ENCODE data around the gene SLC22A13. TPM values are rescaled to one million over a fixed set of nuclear protein-coding genes. Genes with fewer than 3 reads are reported as not detected.

The SLC22A13 gene
- total RNA-seq, 1 donor from 2014 or later, result 0.21 TPM

DNA sequence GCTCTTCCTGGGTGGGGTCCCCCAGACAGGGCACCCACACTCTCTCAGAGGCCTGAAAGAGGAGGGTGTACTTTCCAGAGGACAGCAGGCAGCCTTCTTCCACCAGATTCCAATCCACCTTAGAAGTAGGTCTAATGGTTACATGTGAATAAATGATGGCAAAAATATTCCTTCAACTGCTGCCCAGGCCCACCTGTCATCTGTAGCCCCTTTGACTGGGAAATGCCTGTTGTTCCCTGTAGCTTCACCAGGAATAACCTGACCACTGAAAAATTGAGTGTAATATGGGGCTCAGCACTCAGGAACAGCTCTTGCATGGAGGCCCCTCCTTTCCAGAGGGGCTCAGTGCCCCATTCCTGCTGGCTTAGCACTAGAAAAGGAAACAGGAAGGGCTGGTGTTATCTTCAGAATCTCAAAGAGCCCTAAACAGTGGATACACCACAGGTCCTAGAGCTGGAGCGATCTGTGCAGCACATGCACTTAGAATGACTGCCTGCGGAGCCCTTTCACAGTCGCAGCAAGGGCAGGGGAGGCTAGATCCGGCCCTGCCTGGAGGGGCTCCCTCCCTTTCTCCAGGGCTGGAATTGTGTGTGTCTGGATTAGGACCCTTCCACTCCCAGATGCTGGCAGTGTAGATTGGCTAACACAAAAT, 48.6 kb downstream of the SLC22A13 start:
- Mint-ChIP-seq H3K4me1 (ENCODE audit: unreplicated experiment) (peaks cover 26% of the 10 kb centered on the region), H3K4me3 (ENCODE audit: unreplicated experiment) (no peak overlapping the region), H3K27ac (ENCODE audit: unreplicated experiment) (no peak overlapping the region), H3K27me3 (ENCODE audit: unreplicated experiment) (peaks cover 6% of the 10 kb centered on the region), H3K9me3 (ENCODE audit: unreplicated experiment) (no peaks in the 10 kb centered on the region), H3K36me3 (ENCODE audit: low read depth, unreplicated experiment) (peaks cover 4% of the 10 kb centered on the region)
- TF ChIP-seq, protein P1, sequence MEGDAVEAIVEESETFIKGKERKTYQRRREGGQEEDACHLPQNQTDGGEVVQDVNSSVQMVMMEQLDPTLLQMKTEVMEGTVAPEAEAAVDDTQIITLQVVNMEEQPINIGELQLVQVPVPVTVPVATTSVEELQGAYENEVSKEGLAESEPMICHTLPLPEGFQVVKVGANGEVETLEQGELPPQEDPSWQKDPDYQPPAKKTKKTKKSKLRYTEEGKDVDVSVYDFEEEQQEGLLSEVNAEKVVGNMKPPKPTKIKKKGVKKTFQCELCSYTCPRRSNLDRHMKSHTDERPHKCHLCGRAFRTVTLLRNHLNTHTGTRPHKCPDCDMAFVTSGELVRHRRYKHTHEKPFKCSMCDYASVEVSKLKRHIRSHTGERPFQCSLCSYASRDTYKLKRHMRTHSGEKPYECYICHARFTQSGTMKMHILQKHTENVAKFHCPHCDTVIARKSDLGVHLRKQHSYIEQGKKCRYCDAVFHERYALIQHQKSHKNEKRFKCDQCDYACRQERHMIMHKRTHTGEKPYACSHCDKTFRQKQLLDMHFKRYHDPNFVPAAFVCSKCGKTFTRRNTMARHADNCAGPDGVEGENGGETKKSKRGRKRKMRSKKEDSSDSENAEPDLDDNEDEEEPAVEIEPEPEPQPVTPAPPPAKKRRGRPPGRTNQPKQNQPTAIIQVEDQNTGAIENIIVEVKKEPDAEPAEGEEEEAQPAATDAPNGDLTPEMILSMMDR (IDR thresholded peaks at IDR 0.05; ENCODE audit: unreplicated experiment), result no peak
- no peak for DNase-seq (ENCODE audit: low spot score)

DNA sequence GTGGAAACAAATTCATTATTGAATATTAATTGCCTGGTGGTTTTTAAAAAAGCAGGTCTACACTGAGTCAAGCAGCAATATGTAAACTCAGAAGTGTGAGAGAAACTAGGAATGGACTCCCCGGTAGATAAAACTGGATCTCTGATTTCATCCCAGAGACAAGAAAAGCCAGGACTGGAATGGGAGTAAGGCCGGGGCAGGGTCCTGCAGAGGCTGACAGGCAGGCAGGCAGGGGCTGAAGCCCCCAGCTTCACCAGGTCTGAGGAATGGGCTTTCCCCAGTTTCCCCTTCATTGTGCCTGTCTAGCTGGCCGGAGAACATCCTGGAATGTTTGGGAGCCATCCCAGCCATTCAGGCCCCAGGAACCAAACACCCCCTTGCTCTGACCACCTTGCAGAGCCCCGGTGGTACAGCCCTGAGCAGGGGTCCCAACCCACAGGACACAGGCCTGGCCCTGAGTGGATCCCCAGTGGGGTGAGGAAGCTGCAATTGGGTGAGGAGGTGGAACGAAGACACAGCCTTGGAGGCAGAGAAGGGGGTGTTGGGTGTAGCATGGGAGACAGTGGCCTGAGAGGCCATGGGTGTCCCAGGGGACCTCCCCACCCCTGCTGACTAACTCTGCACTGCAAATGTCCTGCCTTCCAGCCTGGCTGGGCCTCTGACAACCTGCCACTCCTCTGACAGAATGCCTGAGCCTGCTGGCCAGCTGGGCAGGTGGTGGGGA, 49.3 kb downstream of the SLC22A13 start:
- TF ChIP-seq, protein P1 (IDR thresholded peaks at IDR 0.05; ENCODE audit: unreplicated experiment), result no peak
- DNase-seq (ENCODE audit: low spot score), result no peak
- H3K27me3 Mint-ChIP-seq (ENCODE audit: unreplicated experiment), result peaks cover 4% of the 10 kb centered on the region
- peaks cover 4% of the 10 kb centered on the region for H3K36me3 Mint-ChIP-seq (ENCODE audit: low read depth, unreplicated experiment)
- H3K9me3 Mint-ChIP-seq (ENCODE audit: unreplicated experiment), result no peaks in the 10 kb centered on the region
- H3K4me1 Mint-ChIP-seq (ENCODE audit: unreplicated experiment), result peaks cover 26% of the 10 kb centered on the region
- no peak overlapping the region for H3K27ac Mint-ChIP-seq (ENCODE audit: unreplicated experiment)
- no peak overlapping the region for H3K4me3 Mint-ChIP-seq (ENCODE audit: unreplicated experiment)

DNA sequence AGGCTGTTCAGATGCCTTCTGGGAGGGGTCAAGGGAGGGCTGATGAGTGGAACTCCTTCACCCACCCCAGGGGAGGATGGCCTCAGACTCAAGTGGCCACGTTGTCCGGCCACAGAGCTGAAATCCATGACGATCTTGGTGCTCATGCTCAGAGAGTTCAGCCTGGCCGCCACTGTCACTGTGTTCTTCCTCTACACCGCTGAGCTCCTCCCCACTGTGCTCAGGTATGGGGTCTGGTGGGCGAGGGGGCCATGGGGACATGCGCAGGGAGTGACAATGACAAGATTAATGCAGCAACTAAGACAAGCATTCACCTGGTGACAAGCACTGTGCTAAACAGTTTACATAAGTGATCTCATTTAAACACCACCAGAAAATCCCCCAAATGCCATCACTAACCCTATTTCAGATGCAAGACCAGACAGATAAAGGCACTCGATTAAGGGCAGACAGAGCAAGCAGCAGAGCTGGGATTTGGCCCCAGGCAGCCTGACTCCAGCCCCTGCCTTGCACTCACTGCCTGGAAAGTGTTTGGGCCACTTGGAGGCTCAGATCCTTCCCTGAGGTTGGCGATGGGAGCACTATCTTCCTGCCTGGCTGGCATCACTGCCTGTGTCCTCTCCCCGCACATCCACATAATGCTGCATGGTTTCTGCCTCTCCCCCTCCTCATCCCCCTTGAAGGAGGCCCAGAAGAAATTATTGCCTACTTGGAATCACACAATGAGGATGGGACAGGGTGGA, 50.0 kb downstream of the SLC22A13 start:
- no peak overlapping the region for H3K4me3 Mint-ChIP-seq (ENCODE audit: unreplicated experiment)
- TF ChIP-seq, protein P1 (IDR thresholded peaks at IDR 0.05; ENCODE audit: unreplicated experiment), result no peak
- H3K27me3 Mint-ChIP-seq (ENCODE audit: unreplicated experiment), result peaks cover 5% of the 10 kb centered on the region
- no peak for DNase-seq (ENCODE audit: low spot score)
- peaks cover 26% of the 10 kb centered on the region for H3K4me1 Mint-ChIP-seq (ENCODE audit: unreplicated experiment)
- H3K27ac Mint-ChIP-seq (ENCODE audit: unreplicated experiment), result no peak overlapping the region
- peaks cover 4% of the 10 kb centered on the region for H3K36me3 Mint-ChIP-seq (ENCODE audit: low read depth, unreplicated experiment)
- H3K9me3 Mint-ChIP-seq (ENCODE audit: unreplicated experiment), result no peaks in the 10 kb centered on the region

DNA sequence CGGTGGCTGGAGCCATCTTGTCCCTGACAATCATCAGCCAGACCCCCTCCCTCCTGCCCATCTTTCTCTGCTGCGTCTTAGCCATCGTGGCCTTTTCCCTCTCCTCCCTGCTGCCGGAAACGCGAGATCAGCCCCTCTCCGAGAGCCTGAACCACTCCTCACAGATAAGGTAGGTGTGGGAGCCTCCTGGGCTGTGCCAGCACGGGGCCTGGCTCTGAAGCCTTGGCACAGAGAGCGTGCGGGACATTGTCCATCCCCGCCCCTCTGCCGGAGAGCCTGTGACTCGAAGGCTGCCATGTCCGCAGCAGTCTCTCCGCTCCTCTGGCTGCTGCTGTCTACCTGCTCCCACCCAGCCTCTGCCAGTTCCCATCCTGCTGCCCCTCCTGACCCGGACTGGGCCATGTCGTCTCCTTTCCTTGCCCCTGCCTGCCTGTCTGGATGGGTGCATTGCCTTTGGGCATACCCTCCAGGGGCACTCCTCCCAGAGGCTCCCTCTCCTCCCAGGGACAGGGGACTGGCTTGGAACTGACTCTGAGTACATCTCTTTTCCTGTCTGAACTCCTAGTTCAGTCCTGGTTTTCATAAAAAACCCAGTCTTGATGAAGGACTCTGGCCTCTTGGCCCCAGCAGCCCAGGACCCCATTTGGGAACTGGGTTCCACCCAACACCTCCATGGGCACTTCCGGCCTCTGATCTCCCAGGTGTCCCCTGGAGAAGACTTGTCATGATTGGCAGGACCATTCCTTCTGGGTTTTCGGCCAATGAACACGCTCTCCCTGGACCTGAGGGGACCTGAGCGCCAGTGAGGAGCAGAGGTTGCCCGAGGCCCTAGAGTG, 51.0 kb downstream of the SLC22A13 start:
- H3K4me3 Mint-ChIP-seq (ENCODE audit: unreplicated experiment), result no peak overlapping the region
- H3K27me3 Mint-ChIP-seq (ENCODE audit: unreplicated experiment), result peaks cover 5% of the 10 kb centered on the region
- H3K9me3 Mint-ChIP-seq (ENCODE audit: unreplicated experiment), result no peaks in the 10 kb centered on the region
- H3K36me3 Mint-ChIP-seq (ENCODE audit: low read depth, unreplicated experiment), result peaks cover 4% of the 10 kb centered on the region
- no peak overlapping the region for H3K27ac Mint-ChIP-seq (ENCODE audit: unreplicated experiment)
- H3K4me1 Mint-ChIP-seq (ENCODE audit: unreplicated experiment), result peaks cover 26% of the 10 kb centered on the region
- TF ChIP-seq, protein P1 (IDR thresholded peaks at IDR 0.05; ENCODE audit: unreplicated experiment), result no peak
- DNase-seq (ENCODE audit: low spot score), result no peak
